B cell (primary cell): ENCODE results near the gene C12orf60. TPM values are rescaled to one million over a fixed set of nuclear protein-coding genes. Genes with fewer than 3 reads are reported as not detected.
A peak's percentile ranks its signal among the peaks of the same experiment; 100 is the strongest.

Experiments used
- ATAC-seq: fragments of 200-7000 bp; cut with Tn5 transposase; one replicate; pipeline ENCODE4 v1.10.0; 2021; ENCODE audit warnings: low read depth, mild to moderate bottlenecking, moderate number of reproducible peaks, moderate library complexity
- CTCF ChIA-PET: fragments of 350-600 bp; sonication (Branson Sonifier 250); formaldehyde crosslinking; loops from one replicate; lab custom pipeline; 2021; ENCODE audit warnings: antibody characterized with exemption, inconsistent platforms; lab: Charles Lee
- POLR2A ChIA-PET: fragments of 350-600 bp; sonication (Branson Sonifier 250); formaldehyde crosslinking; loops from one replicate; lab custom pipeline; 2021; ENCODE audit warnings: antibody characterized with exemption; lab: Charles Lee
- DNase-seq: peaks from one replicate; pipeline ENCODE4 v3.0.0; 2013
- H2AFZ ChIP-seq: 2 replicates; pipeline ENCODE4 v1.6.1; 2012; ENCODE audit warnings: mild to moderate bottlenecking, low read depth, low read length; ENCODE audit not compliant: insufficient read depth, poor library complexity, severe bottlenecking
- H3K27ac ChIP-seq, 2 donors: 1 replicate in 1 of 2; 2 replicates in 1 of 2; pipeline ENCODE4 v1.5.1; 2012 to 2013; ENCODE audit warnings: low read length in 2 of 2, mild to moderate bottlenecking in 2 of 2, moderate library complexity in 1 of 2
- H3K27me3 ChIP-seq, 4 experiments: fragments of 200-600 bp in 1 of 4; sonication (generic) in 1 of 4; replicated peaks in 1 of 4; 1 replicate in 2 of 4; 2 replicates in 2 of 4; pipeline versions ENCODE4 v1.6.1 to v1.7.0; 2013 to 2016; ENCODE audit warnings: low read length in 3 of 4, mild to moderate bottlenecking in 2 of 4, mixed read lengths in 1 of 4, moderate library complexity in 1 of 4; ENCODE audit not compliant: insufficient read depth in 4 of 4, control insufficient read depth in 3 of 4; ENCODE audit errors: control extremely low read depth in 1 of 4
- H3K36me3 ChIP-seq, 2 experiments: replicated peaks in 1 of 2; 1 replicate in 1 of 2; 2 replicates in 1 of 2; pipeline versions ENCODE4 v1.6.1 to v1.7.1; 2013; ENCODE audit warnings: low read length in 1 of 2; ENCODE audit not compliant: insufficient read depth in 2 of 2, control insufficient read depth in 1 of 2; ENCODE audit errors: control extremely low read depth in 1 of 2, extremely low read depth in 1 of 2
- H3K4me1 ChIP-seq, 2 donors: fragments of 200-600 bp in 1 of 2; sonication (generic) in 1 of 2; 1 replicate in 1 of 2; 2 replicates in 1 of 2; pipeline versions ENCODE4 v1.5.1 to v1.6.1; 2013 to 2017; ENCODE audit warnings: low read length in 2 of 2; ENCODE audit not compliant: control insufficient read depth in 2 of 2, insufficient read depth in 2 of 2
- H3K4me2 ChIP-seq: replicated peaks from 2 replicates; pipeline ENCODE3; 2012; ENCODE audit warnings: mild to moderate bottlenecking, low read depth, low read length; ENCODE audit not compliant: poor library complexity, severe bottlenecking
- H3K4me3 ChIP-seq, 5 experiments: fragments of 200-600 bp in 1 of 5; sonication (generic) in 1 of 5; 1 replicate in 3 of 5; 2 replicates in 2 of 5; pipeline versions ENCODE4 v1.5.1 to v1.7.0; 2011 to 2016; ENCODE audit warnings: low read length in 4 of 5, mild to moderate bottlenecking in 4 of 5, low read depth in 2 of 5, control low read depth in 1 of 5, moderate library complexity in 1 of 5; ENCODE audit not compliant: insufficient read depth in 1 of 5; ENCODE audit errors: control extremely low read depth in 1 of 5, extremely low read depth in 1 of 5
- H3K79me2 ChIP-seq: fragments of 200-600 bp; sonication (generic); one replicate; pipeline ENCODE4 v1.6.0; 2016; ENCODE audit warnings: low read length; ENCODE audit not compliant: control insufficient read depth, insufficient read depth
- H3K9ac ChIP-seq: fragments of 200-600 bp; sonication (generic); 2 replicates; pipeline ENCODE4 v1.6.1; 2017; ENCODE audit warnings: mild to moderate bottlenecking, low read length, moderate library complexity
- H3K9me3 ChIP-seq, 3 donors: one replicate each; pipeline versions ENCODE4 v1.6.1 to v1.7.1; 2013; ENCODE audit warnings: low read length in 2 of 3; ENCODE audit not compliant: control insufficient read depth in 2 of 3, insufficient read depth in 1 of 3; ENCODE audit errors: control extremely low read depth in 1 of 3
- H4K20me1 ChIP-seq: 2 replicates; pipeline ENCODE4 v1.6.0; 2012; ENCODE audit warnings: mild to moderate bottlenecking, low read length; ENCODE audit not compliant: insufficient read depth, control insufficient read depth, poor library complexity, severe bottlenecking
- H3K27ac Mint-ChIP-seq: one replicate; pipeline ENCODE4 v1.8.0; 2021; ENCODE audit warnings: mixed read lengths
- H3K27me3 Mint-ChIP-seq: one replicate; pipeline ENCODE4 v1.8.0; 2021; ENCODE audit warnings: mixed read lengths
- H3K4me1 Mint-ChIP-seq: one replicate; pipeline ENCODE4 v1.8.0; 2021; ENCODE audit warnings: mixed read lengths
- H3K4me3 Mint-ChIP-seq: one replicate; pipeline ENCODE4 v1.8.0; 2021; ENCODE audit warnings: mixed read lengths
- H3K9me3 Mint-ChIP-seq: one replicate; pipeline ENCODE4 v1.8.0; 2022; ENCODE audit warnings: mixed read lengths; ENCODE audit not compliant: insufficient read depth
- CTCF ChIP-seq: fragments of 200-600 bp; IDR thresholded peaks from one replicate; pipeline ENCODE4 v1.8.0; 2022; ENCODE audit warnings: antibody characterized with exemption, mild to moderate bottlenecking
- EZH2 ChIP-seq: IDR thresholded peaks from 2 replicates; pipeline ENCODE4 v1.6.1; 2012; ENCODE audit warnings: borderline replicate concordance, low read depth, mild to moderate bottlenecking, moderate library complexity, low read length; ENCODE audit not compliant: insufficient read depth, poor library complexity, severe bottlenecking
- WGBS: methylation state at CpG from one replicate; pipeline ENCODE4 v1.1.5; 2013; ENCODE audit warnings: missing lambda C conversion rate; ENCODE audit not compliant: insufficient coverage; 5-methylcytosine and 5-hydroxymethylcytosine counted together
- intact Hi-C: fragments of 100-400 bp; cut with micrococcal nuclease; formaldehyde crosslinking; loops from one replicate; pipeline ENCODE4 v1.10.0; 2022
- polyA plus RNA-seq: library from polyadenylated mRNA; depleted of rRNA; stranded (reverse); fragments of >200 nt; gene quantifications from 2 replicates; pipeline ENCODE4 v1.2.3, GENCODE V29; 2012
- total RNA-seq, 2 donors: library from RNA; stranded (reverse); fragments of 120-200 nt in 1 of 2; gene quantifications; 1 replicate in 1 of 2; 2 replicates in 1 of 2; pipeline versions ENCODE4 v1.2.3 to v1.2.4, GENCODE V29; 2013 to 2022

C12orf60 gene
- total and polyA plus RNA-seq, 2 donors (not counting 1 experiment from before 2014, with no cell fraction given): 0.25 to 1.2 TPM

DNA sequence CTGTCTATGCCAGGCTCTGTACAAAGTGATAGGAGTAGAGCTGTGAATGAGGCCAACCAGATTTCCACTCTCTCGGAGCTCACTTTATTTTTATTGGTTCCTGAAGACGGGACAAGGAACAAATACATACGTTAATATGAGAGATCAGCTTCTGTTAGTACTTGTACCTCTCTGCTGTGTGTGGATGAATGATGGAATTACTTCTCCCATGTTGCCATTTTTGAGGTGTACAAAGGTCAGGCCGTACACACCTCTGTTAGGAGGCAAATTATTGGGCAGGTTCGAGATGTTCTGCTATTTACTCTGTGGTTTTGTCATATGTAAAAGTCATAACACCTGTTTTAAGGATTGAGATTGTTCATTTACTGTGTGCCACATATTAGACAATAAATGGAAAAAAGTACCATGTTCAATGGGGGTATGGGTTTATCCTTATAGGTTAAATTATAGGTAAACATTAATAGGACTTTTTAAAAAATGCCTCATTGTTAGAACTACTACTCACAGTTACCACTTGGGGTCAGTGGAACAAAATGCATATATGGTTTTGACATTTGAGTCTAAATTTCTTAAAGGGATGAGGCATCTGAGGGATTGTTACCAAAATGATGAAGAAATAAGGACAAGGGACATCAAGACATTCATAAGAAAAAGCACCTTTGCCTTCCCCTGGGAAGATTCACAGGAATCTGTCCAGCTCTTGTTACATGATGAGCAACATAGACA is 27.1 kb upstream of the C12orf60 start:
- Histone ChIP-seq H3K27ac (no peak overlapping the region), H3K4me3 (no peak overlapping the region), H3K36me3 (no peaks in the 10 kb centered on the region), H3K4me1 (peaks cover 11 to 26% of the 10 kb centered on the region in 2 donors), H3K4me2 (no peak overlapping the region), H2AFZ (no peak overlapping the region), H3K9me3 (peaks cover 0 to 10% (median 0%) of the 10 kb centered on the region in 3 donors), H3K9ac (no peak overlapping the region), H3K27me3 (no peaks in the 10 kb centered on the region), H4K20me1 (no peaks in the 10 kb centered on the region), H3K79me2 (peaks cover 5% of the 10 kb centered on the region)
- DNase-seq (no peak), ATAC-seq (no peak)
- Mint-ChIP-seq H3K9me3 (no peaks in the 10 kb centered on the region), H3K27me3 (no peaks in the 10 kb centered on the region), H3K4me3 (no peak overlapping the region), H3K4me1 (peaks cover 36% of the 10 kb centered on the region), H3K27ac (no peak overlapping the region)
- intact Hi-C loops: no loop called here
- 100% methylated on average over 3 of the region's 5 CpGs for WGBS
- TF ChIP-seq EZH2: no peak
- peak; percentile 38 for TF ChIP-seq CTCF
- ChIA-PET CTCF (interaction anchor here (0.6 to 2.6 kb wide), 7 partner anchors 8 to 445 kb away, joined by 3 to 9 read pairs (median 4); partner anchors contain the start of gene RERG), POLR2A (interaction anchor here (3.5 kb wide), 1 partner anchor 26 kb away, joined by 17 read pairs; the partner anchor contains the start of genes C12orf60 and WBP11)

DNA sequence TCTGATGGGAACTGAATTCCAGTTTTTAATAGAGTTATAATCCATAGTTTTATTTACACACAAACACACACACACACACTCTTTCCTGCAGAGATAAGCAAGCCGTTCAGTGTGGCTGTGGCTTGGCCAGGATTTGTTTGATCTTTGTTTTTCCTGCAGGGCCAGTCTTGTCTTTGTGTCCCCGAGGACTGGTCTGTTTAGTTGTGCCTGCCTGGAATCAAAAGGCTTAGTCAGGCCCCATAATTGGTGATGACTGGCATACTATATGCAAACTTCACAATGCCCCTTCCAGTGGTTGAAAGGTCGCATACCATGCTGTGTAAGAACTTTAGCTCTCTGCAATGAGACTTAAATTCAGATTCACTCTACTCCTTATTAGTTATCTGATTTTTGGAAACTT is 26.2 kb upstream of the C12orf60 start:
- TF ChIP-seq CTCF (no peak), EZH2 (no peak)
- ChIA-PET POLR2A (no interaction called here), CTCF (interaction anchor here (0.8 to 1.7 kb wide), 5 partner anchors 8 to 444 kb away, joined by 3 to 6 read pairs (median 3); partner anchors contain the start of gene RERG)
- Histone ChIP-seq H3K4me3 (no peak overlapping the region), H4K20me1 (no peaks in the 10 kb centered on the region), H3K36me3 (no peaks in the 10 kb centered on the region), H3K27ac (no peak overlapping the region), H3K4me2 (no peak overlapping the region), H3K9me3 (peaks cover 0 to 9% (median 0%) of the 10 kb centered on the region in 3 donors), H3K27me3 (no peaks in the 10 kb centered on the region), H3K4me1 (peaks cover 5 to 18% of the 10 kb centered on the region in 2 donors), H3K9ac (no peak overlapping the region), H2AFZ (no peak overlapping the region), H3K79me2 (peaks cover 5% of the 10 kb centered on the region)
- Mint-ChIP-seq H3K27ac (no peak overlapping the region), H3K4me1 (peaks cover 30% of the 10 kb centered on the region), H3K4me3 (no peak overlapping the region), H3K27me3 (no peaks in the 10 kb centered on the region), H3K9me3 (no peaks in the 10 kb centered on the region)
- no peak for ATAC-seq
- DNase-seq: no peak
- 100% methylated on average over 1 of the region's 3 CpGs for WGBS
- intact Hi-C loops: no loop called here
